Measurements from ENCODE around the gene EVI5.

The EVI5 gene

GRCh38 chr1:92690212-92690906, 94.5 kb downstream of the EVI5 start:
- in situ Hi-C loops (cut with MboI; ENCODE audit: low sequenced_read_pairs, unreplicated experiment), result no loop called here
- TF ChIP-seq CTCF (IDR thresholded peaks at IDR 0.05; ENCODE audit: borderline replicate concordance, control extremely low read depth, extremely low read depth, insufficient read depth, missing control alignments), result no peak
- no peak for DNase-seq (ENCODE audit: low spot score)

- no peak for TF ChIP-seq CTCF (IDR thresholded peaks at IDR 0.05; ENCODE audit: borderline replicate concordance, control extremely low read depth, extremely low read depth, insufficient read depth, missing control alignments)
- in situ Hi-C loops (cut with MboI; ENCODE audit: low sequenced_read_pairs, unreplicated experiment), result no loop called here
- DNase-seq (ENCODE audit: low spot score), result no peak
These were observed 104.9 kb downstream of the EVI5 start for GRCh38 chr1:92679980-92680379.

GRCh38 chr1:92663775-92664174, 121.1 kb downstream of the EVI5 start:
- DNase-seq (ENCODE audit: low spot score), result no peak
- no peak for TF ChIP-seq CTCF (IDR thresholded peaks at IDR 0.05; ENCODE audit: borderline replicate concordance, control extremely low read depth, extremely low read depth, insufficient read depth, missing control alignments)
- in situ Hi-C loops (cut with MboI; ENCODE audit: low sequenced_read_pairs, unreplicated experiment), result no loop called here

GRCh38 chr1:92662048-92662447, 122.9 kb downstream of the EVI5 start:
- in situ Hi-C loops (cut with MboI; ENCODE audit: low sequenced_read_pairs, unreplicated experiment), result no loop called here
- TF ChIP-seq CTCF (IDR thresholded peaks at IDR 0.05; ENCODE audit: borderline replicate concordance, control extremely low read depth, extremely low read depth, insufficient read depth, missing control alignments), result no peak
- no peak for DNase-seq (ENCODE audit: low spot score)

GRCh38 chr1:92657701-92658100, 127.2 kb downstream of the EVI5 start:
- in situ Hi-C loops (cut with MboI; ENCODE audit: low sequenced_read_pairs, unreplicated experiment), result no loop called here
- DNase-seq (ENCODE audit: low spot score), result no peak
- TF ChIP-seq CTCF (IDR thresholded peaks at IDR 0.05; ENCODE audit: borderline replicate concordance, control extremely low read depth, extremely low read depth, insufficient read depth, missing control alignments), result no peak

GRCh38 chr1:92655197-92655801, 129.6 kb downstream of the EVI5 start:
- in situ Hi-C loops (cut with MboI; ENCODE audit: low sequenced_read_pairs, unreplicated experiment), result no loop called here
- DNase-seq (ENCODE audit: low spot score), result no peak
- TF ChIP-seq CTCF (IDR thresholded peaks at IDR 0.05; ENCODE audit: borderline replicate concordance, control extremely low read depth, extremely low read depth, insufficient read depth, missing control alignments), result no peak

All from GM13976 (cell line).